ENCODE data around the gene CAMK2A. TPM values are rescaled to one million over a fixed set of nuclear protein-coding genes. Genes with fewer than 3 reads are reported as not detected.

CAMK2A gene
- total and polyA plus RNA-seq, 3 donors from 2014 or later: 0.24 to 0.70 (median 0.25) TPM

DNA sequence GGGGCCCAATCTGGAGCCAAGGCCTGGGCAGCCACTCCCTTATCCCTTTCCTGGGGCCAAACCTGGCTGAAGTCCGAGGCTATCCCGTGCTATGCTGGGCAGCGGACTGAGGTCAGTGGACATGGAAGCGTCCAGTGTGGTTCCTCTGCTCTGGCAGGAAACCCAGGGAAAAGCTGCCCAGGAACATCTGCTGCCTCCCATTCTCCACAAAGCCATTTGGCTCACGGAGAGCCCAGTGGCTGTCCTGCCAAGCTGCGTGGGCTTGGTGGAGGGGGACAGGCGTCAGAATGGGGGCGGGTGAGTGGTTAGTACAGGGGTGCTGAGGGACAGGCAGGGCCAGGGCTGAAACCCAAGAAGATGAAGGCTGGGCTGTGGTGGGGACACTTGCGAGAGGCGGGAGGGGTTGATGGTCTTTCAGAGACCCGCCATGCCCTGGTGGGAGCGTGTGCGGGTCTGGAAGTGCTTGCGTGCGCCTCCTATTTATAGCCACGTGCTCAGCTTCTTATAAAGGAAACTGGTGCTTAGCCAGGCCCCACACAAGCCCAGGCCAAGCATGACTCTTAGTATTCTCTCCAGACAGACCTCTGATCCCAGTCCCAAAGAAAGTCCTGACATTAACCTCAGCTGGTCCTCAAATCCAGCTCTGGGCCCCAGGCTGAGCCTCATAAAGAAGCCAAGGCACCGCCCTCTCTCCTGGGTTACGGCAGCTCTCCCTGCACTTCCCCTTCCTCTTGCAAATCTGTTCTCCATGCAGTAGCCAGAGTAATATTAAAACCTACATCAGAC lies 109.1 kb downstream of the CAMK2A start:
- TF ChIP-seq, protein P1, sequence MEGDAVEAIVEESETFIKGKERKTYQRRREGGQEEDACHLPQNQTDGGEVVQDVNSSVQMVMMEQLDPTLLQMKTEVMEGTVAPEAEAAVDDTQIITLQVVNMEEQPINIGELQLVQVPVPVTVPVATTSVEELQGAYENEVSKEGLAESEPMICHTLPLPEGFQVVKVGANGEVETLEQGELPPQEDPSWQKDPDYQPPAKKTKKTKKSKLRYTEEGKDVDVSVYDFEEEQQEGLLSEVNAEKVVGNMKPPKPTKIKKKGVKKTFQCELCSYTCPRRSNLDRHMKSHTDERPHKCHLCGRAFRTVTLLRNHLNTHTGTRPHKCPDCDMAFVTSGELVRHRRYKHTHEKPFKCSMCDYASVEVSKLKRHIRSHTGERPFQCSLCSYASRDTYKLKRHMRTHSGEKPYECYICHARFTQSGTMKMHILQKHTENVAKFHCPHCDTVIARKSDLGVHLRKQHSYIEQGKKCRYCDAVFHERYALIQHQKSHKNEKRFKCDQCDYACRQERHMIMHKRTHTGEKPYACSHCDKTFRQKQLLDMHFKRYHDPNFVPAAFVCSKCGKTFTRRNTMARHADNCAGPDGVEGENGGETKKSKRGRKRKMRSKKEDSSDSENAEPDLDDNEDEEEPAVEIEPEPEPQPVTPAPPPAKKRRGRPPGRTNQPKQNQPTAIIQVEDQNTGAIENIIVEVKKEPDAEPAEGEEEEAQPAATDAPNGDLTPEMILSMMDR (IDR thresholded peaks at IDR 0.05): no peak
- no peak for TF ChIP-seq POLR2A (IDR thresholded peaks at IDR 0.05)
- intact Hi-C loops (cut with DNase I; ENCODE audit: low total_unique reads): no loop called here
- 57 to 60% methylated on average over 16 of the region's 18 CpGs for WGBS, 2 donors

DNA sequence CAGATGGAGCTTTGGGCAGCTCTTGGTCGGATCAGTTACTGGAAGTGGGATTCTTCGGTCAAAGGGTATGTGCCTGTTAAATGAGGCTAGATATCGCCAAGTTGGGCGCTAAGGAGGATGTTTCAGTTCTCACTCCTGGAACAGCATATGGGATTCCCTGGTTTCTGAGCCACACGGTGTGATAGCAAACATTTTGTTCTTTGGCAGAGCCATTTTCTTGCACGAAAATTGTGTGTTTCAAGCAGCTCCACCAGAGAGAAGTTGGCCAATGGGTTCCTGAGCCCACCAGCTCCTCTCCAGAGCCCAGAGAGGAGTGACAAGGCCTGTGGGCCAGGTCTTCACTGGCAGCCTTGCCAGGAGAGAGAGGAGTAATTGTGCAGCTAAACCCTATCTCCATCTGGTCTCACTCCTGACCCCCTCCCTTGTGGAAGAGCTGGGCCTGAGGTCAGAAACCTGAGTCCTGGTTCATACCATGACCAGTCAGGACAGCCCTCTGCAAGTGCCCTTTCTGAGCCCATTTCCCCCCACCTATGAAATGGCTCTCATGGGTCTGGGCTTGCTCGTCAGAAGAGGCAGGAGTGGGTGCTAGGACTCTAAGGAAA lies 110.5 kb downstream of the CAMK2A start:
- no peaks in the 10 kb centered on the region for H3K36me3 ChIP-seq (ENCODE audit: low read depth, missing control alignments)

More for the DNA sequence above, 109.1 kb downstream of the CAMK2A start:
- Histone ChIP-seq H3K9me3 (no peaks in the 10 kb centered on the region), H3K4me3 (no peak overlapping the region), H3K27ac (peak overlapping the region; percentile 59 to 71), H3K27me3 (no peaks in the 10 kb centered on the region), H3K4me1 (peaks cover 57% of the 10 kb centered on the region), H3K36me3 (ENCODE audit: low read depth, missing control alignments) (no peaks in the 10 kb centered on the region)
- DNase-seq: peak; percentile 75

DNA sequence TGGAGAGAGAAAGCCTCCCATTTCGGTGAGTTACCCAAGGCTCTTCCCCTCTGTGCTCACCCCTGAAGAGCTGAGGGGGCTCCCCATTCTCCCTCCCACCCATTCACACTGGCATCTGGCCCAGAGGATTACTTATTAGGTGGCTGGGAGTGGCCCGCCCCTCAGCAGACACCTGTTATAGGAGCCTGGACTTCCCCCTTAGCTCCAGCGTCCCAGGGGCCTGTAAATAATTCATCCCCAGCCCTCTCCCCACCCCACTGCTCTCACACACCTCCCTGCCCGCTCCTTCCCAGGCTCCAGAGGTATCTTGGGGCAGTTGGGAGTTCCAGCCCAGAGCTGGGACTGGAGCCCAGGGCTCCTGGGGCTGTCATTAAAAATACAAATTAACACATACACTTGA lies 111.3 kb downstream of the CAMK2A start:
- Histone ChIP-seq H3K4me3 (no peak overlapping the region), H3K4me1 (peaks cover 57% of the 10 kb centered on the region), H3K9me3 (no peaks in the 10 kb centered on the region), H3K36me3 (ENCODE audit: low read depth, missing control alignments) (no peaks in the 10 kb centered on the region), H3K27me3 (no peaks in the 10 kb centered on the region), H3K27ac (no peak overlapping the region)
- intact Hi-C loops (cut with DNase I; ENCODE audit: low total_unique reads): no loop called here
- 74 to 85% methylated on average over 3 to 4 of the region's 4 CpGs for WGBS, 2 donors
- DNase-seq: no peak
- TF ChIP-seq, protein P1 (IDR thresholded peaks at IDR 0.05): no peak
- TF ChIP-seq POLR2A (IDR thresholded peaks at IDR 0.05): no peak

More for the DNA sequence above, 110.5 kb downstream of the CAMK2A start:
- H3K9me3 ChIP-seq: no peaks in the 10 kb centered on the region
- TF ChIP-seq POLR2A (IDR thresholded peaks at IDR 0.05): no peak
- TF ChIP-seq, protein P1 (IDR thresholded peaks at IDR 0.05): no peak
- DNase-seq: no peak
- peak overlapping the region; percentile 59 to 65 for H3K27ac ChIP-seq
- no peak overlapping the region for H3K4me3 ChIP-seq
- WGBS, 2 donors: 79 to 84% methylated on average over 6 to 7 of the region's 7 CpGs
- no peaks in the 10 kb centered on the region for H3K27me3 ChIP-seq
- intact Hi-C loops (cut with DNase I; ENCODE audit: low total_unique reads): no loop called here
- H3K4me1 ChIP-seq: peaks cover 57% of the 10 kb centered on the region

DNA sequence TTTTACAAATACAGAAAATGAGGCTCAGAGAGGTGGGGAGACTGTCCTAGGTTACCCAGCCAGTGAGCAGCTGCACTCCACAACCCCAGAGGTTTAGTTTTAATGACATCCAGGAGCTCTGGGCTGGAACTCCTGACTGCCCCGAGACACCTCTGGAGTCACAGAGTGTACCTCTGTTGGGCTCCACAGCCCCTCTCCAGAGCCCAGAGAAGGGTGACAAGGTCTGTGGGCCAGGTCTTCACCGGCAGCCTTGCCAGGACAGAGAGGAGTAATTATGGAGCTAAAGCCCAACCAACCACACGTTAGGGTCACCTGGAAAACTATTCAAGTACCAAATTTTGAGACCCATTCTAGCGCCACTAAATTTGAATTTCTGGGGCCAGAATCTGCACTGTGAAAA lies 111.9 kb downstream of the CAMK2A start:
- Histone ChIP-seq H3K4me1 (peaks cover 57% of the 10 kb centered on the region), H3K9me3 (no peaks in the 10 kb centered on the region), H3K27me3 (no peaks in the 10 kb centered on the region), H3K36me3 (ENCODE audit: low read depth, missing control alignments) (no peaks in the 10 kb centered on the region), H3K4me3 (no peak overlapping the region), H3K27ac (no peak overlapping the region)
- no peak for TF ChIP-seq POLR2A (IDR thresholded peaks at IDR 0.05)
- TF ChIP-seq, protein P1 (IDR thresholded peaks at IDR 0.05): no peak
- DNase-seq: no peak
- intact Hi-C loops (cut with DNase I; ENCODE audit: low total_unique reads): no loop called here
- 48 to 66% methylated on average over 3 to 4 of the region's 4 CpGs for WGBS, 2 donors

Measured in testis (tissue), 3 donors.